Measurements from ENCODE around the gene NEO1.

NEO1 gene

GRCh38 chr15:73349191-73349590 lies 296.9 kb downstream of the NEO1 start:
- no peak for DNase-seq (ENCODE audit: low read depth in 1 of 2, low spot score in 1 of 2)
- in situ Hi-C loops (cut with HindIII; ENCODE audit: low pct_unique_long_range_greater_than_20kb, low sequenced_read_pairs): no loop called here
- no peak for TF ChIP-seq JUND (IDR thresholded peaks at IDR 0.05; ENCODE audit: low read depth)

- TF ChIP-seq JUND (IDR thresholded peaks at IDR 0.05; ENCODE audit: low read depth): no peak
- in situ Hi-C loops (cut with HindIII; ENCODE audit: low pct_unique_long_range_greater_than_20kb, low sequenced_read_pairs): no loop called here
- DNase-seq (ENCODE audit: low read depth in 1 of 2, low spot score in 1 of 2): no peak
These were observed 299.8 kb downstream of the NEO1 start for GRCh38 chr15:73352082-73352481.

- TF ChIP-seq JUND (IDR thresholded peaks at IDR 0.05; ENCODE audit: low read depth): no peak
- in situ Hi-C loops (cut with HindIII; ENCODE audit: low pct_unique_long_range_greater_than_20kb, low sequenced_read_pairs): no loop called here
- no peak for DNase-seq (ENCODE audit: low read depth in 1 of 2, low spot score in 1 of 2)
These were observed 301.5 kb downstream of the NEO1 start for GRCh38 chr15:73353734-73354133.

- in situ Hi-C loops (cut with HindIII; ENCODE audit: low pct_unique_long_range_greater_than_20kb, low sequenced_read_pairs): no loop called here
- DNase-seq (ENCODE audit: low read depth in 1 of 2, low spot score in 1 of 2): no peak
- TF ChIP-seq JUND (IDR thresholded peaks at IDR 0.05; ENCODE audit: low read depth): no peak
These were observed 302.0 kb downstream of the NEO1 start for GRCh38 chr15:73354241-73354640.
